Mammary epithelial cell (primary cell): ENCODE data around the gene APMAP.

ENCODE experiments used
- EZH2 ChIP-seq: IDR thresholded peaks from 2 replicates; pipeline ENCODE4 v1.6.1; 2012; ENCODE audit warnings: low read length, inconsistent platforms, borderline replicate concordance
- TF ChIP-seq, protein P1 (sequence below), 2 donors: IDR thresholded peaks in 1 of 2; conservative IDR thresholded peaks in 1 of 2; 2 replicates each; pipeline ENCODE4 v1.5.1; 2011 to 2012; ENCODE audit warnings: inconsistent platforms in 2 of 2, low read length in 2 of 2, mild to moderate bottlenecking in 2 of 2, control low read depth in 1 of 2, low read depth in 1 of 2; ENCODE audit not compliant: insufficient read depth in 1 of 2; ENCODE audit errors: extremely low read depth in 1 of 2

DNA sequence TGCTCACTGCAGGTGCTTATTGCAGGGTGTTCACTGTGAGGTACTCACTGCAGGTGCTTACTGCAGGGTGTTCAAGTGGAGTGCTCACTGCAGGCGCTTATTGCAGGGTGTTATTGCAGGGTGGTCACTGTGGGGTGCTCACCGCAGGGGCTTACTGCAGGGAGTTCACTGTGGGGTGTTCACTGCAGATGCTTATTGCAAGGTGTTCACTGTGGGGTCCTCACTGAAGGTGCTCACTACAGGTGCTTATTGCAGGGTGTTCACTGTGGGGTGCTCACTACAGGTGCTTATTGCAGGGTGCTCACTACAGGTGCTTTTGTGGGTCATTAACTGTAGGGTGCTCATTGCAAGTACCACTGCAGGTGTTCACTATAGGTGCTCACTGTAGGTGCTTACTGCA is 20.2 kb downstream of the APMAP start:
- TF ChIP-seq, protein P1, sequence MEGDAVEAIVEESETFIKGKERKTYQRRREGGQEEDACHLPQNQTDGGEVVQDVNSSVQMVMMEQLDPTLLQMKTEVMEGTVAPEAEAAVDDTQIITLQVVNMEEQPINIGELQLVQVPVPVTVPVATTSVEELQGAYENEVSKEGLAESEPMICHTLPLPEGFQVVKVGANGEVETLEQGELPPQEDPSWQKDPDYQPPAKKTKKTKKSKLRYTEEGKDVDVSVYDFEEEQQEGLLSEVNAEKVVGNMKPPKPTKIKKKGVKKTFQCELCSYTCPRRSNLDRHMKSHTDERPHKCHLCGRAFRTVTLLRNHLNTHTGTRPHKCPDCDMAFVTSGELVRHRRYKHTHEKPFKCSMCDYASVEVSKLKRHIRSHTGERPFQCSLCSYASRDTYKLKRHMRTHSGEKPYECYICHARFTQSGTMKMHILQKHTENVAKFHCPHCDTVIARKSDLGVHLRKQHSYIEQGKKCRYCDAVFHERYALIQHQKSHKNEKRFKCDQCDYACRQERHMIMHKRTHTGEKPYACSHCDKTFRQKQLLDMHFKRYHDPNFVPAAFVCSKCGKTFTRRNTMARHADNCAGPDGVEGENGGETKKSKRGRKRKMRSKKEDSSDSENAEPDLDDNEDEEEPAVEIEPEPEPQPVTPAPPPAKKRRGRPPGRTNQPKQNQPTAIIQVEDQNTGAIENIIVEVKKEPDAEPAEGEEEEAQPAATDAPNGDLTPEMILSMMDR (conservative IDR thresholded peaks at IDR 0.05 in 1 of 2, IDR thresholded peaks at IDR 0.05 in 1 of 2; ENCODE audit: extremely low read depth in 1 of 2, insufficient read depth in 1 of 2, low read depth in 1 of 2, low read length in 2 of 2): no peak
- no peak for TF ChIP-seq EZH2
